Naive thymus-derived CD4-positive, alpha-beta T cell (primary cell): Measurements from ENCODE around the gene RNF169. TPM values are rescaled to one million over a fixed set of nuclear protein-coding genes. Genes with fewer than 3 reads are reported as not detected.
"Not testable (repeated sequence)": the region's sequence is repeated elsewhere in the genome, so short reads cannot be mapped to it uniquely, and the experiment has no call there.

Experiments used
- ATAC-seq: fragments of 150-1000 bp; cut with Tn5 transposase; 2 replicates; pipeline ENCODE4 v1.10.0; 2021; ENCODE audit warnings: mild to moderate bottlenecking, moderate library complexity
- CTCF ChIA-PET: fragments of 350-600 bp; sonication (Branson Sonifier 250); formaldehyde crosslinking; loops from one replicate; lab custom pipeline; 2021; ENCODE audit warnings: antibody characterized with exemption; lab: Charles Lee
- POLR2A ChIA-PET: fragments of 350-600 bp; sonication (Branson Sonifier 250); formaldehyde crosslinking; loops from one replicate; lab custom pipeline; 2021; ENCODE audit warnings: antibody characterized with exemption, inconsistent platforms; lab: Charles Lee
- DNase-seq, 9 donors: peaks; one replicate each; pipeline versions ENCODE4 v3.0.0 to v3.0.0-alpha.2; 2020 to 2022; ENCODE audit warnings: mixed read lengths in 1 of 9
- H3K27ac ChIP-seq: one replicate; pipeline ENCODE4 v1.7.0; 2013; ENCODE audit warnings: mild to moderate bottlenecking, low read depth, low read length, moderate library complexity
- H3K27me3 ChIP-seq, 2 donors: one replicate each; pipeline ENCODE4 v1.7.0; 2013; ENCODE audit warnings: low read length in 2 of 2, mild to moderate bottlenecking in 2 of 2, moderate library complexity in 2 of 2; ENCODE audit not compliant: control insufficient read depth in 2 of 2, insufficient read depth in 2 of 2
- H3K36me3 ChIP-seq, 3 experiments: 1 replicate in 2 of 3; 2 replicates in 1 of 3; pipeline ENCODE4 v1.7.0; 2013; ENCODE audit warnings: low read length in 3 of 3, mild to moderate bottlenecking in 3 of 3, moderate library complexity in 1 of 3; ENCODE audit not compliant: insufficient read depth in 3 of 3, control insufficient read depth in 2 of 3
- H3K4me1 ChIP-seq, 2 donors: one replicate each; pipeline ENCODE4 v1.7.0; 2013; ENCODE audit warnings: low read length in 2 of 2, mild to moderate bottlenecking in 2 of 2, moderate library complexity in 1 of 2; ENCODE audit not compliant: control insufficient read depth in 2 of 2, insufficient read depth in 2 of 2
- H3K4me3 ChIP-seq: 2 replicates; pipeline ENCODE4 v1.7.0; 2013; ENCODE audit warnings: mild to moderate bottlenecking, low read length
- H3K9me3 ChIP-seq, 3 experiments: 1 replicate in 2 of 3; 2 replicates in 1 of 3; pipeline ENCODE4 v1.7.0; 2013; ENCODE audit warnings: low read length in 3 of 3; ENCODE audit not compliant: control insufficient read depth in 2 of 3
- H3K27ac Mint-ChIP-seq, 9 donors: one replicate each; pipeline ENCODE4 v1.8.0; 2020 to 2022; ENCODE audit warnings: mixed read lengths in 9 of 9, mild to moderate bottlenecking in 8 of 9, moderate library complexity in 5 of 9, inconsistent platforms in 2 of 9
- H3K27me3 Mint-ChIP-seq, 5 donors: one replicate each; pipeline ENCODE4 v1.8.0; 2021 to 2022; ENCODE audit warnings: mixed read lengths in 5 of 5, mild to moderate bottlenecking in 1 of 5
- H3K36me3 Mint-ChIP-seq, 5 donors: one replicate each; pipeline ENCODE4 v1.8.0; 2020 to 2022; ENCODE audit warnings: mixed read lengths in 5 of 5, mild to moderate bottlenecking in 3 of 5, inconsistent platforms in 1 of 5
- H3K4me1 Mint-ChIP-seq, 7 donors: one replicate each; pipeline ENCODE4 v1.8.0; 2020 to 2022; ENCODE audit warnings: mixed read lengths in 7 of 7, mild to moderate bottlenecking in 3 of 7, inconsistent platforms in 1 of 7
- H3K4me3 Mint-ChIP-seq, 10 donors: one replicate each; pipeline ENCODE4 v1.8.0; 2020 to 2022; ENCODE audit warnings: mild to moderate bottlenecking in 10 of 10, mixed read lengths in 10 of 10, moderate library complexity in 6 of 10, inconsistent platforms in 2 of 10
- H3K9me3 Mint-ChIP-seq, 11 donors: one replicate each; pipeline ENCODE4 v1.8.0; 2020 to 2022; ENCODE audit warnings: mixed read lengths in 11 of 11, mild to moderate bottlenecking in 4 of 11, inconsistent platforms in 1 of 11, moderate library complexity in 1 of 11
- intact Hi-C, 2 donors: fragments of 100-400 bp; cut with micrococcal nuclease; formaldehyde crosslinking; loops; one replicate each; pipeline ENCODE4 v1.15.1; 2023
- polyA plus RNA-seq, 2 donors: library from polyadenylated mRNA; unstranded; fragments of 300-500 nt; fragmentation: Illumina TruSeq; gene quantifications; one replicate each; pipeline ENCODE4 v1.2.3, GENCODE V29; 2021
- total RNA-seq, 6 experiments: library from RNA in 5 of 6; stranded (reverse) in 5 of 6; gene quantifications; 1 replicate in 5 of 6; 2 replicates in 1 of 6; pipeline ENCODE4 v1.2.3 and lab custom pipeline; 2021 to 2026

The RNF169 gene
- total and polyA plus RNA-seq, 7 experiments from 2014 or later, result 1.1 to 25.5 (median 19.0) TPM

GRCh38 chr11:74755395-74755995, 6.8 kb downstream of the RNF169 start:
- Mint-ChIP-seq H3K36me3 (peaks cover 4 to 12% (median 9%) of the 10 kb centered on the region in 5 donors), H3K9me3 (peaks cover 0 to 11% (median 5%) of the 10 kb centered on the region in 11 donors), H3K4me1 (peaks cover 14 to 41% (median 33%) of the 10 kb centered on the region in 7 donors), H3K27ac (peak overlapping the region in 2 of 9 donors; percentile 8 to 12), H3K27me3 (no peaks in the 10 kb centered on the region), H3K4me3 (no peak overlapping the region)
- no peak overlapping the region for H3K4me3 ChIP-seq
- intact Hi-C loops, result no loop called here
- H3K4me1 ChIP-seq, result peaks cover 0 to 6% of the 10 kb centered on the region in 2 donors
- H3K36me3 ChIP-seq, result no peaks in the 10 kb centered on the region
- ChIA-PET POLR2A (interaction anchor here (0.7 kb wide), 1 partner anchor 1152 kb away, joined by 3 read pairs; no protein-coding TSS in a partner anchor), CTCF (interaction anchor here (1.2 kb wide), 1 partner anchor 16 kb away, joined by 3 read pairs; no protein-coding TSS in a partner anchor)
- no peaks in the 10 kb centered on the region for H3K27me3 ChIP-seq
- no peak for DNase-seq
- no peak overlapping the region for H3K27ac ChIP-seq
- H3K9me3 ChIP-seq, result no peaks in the 10 kb centered on the region
- ATAC-seq, result no peak

GRCh38 chr11:74756571-74756970, 7.9 kb downstream of the RNF169 start:
- no peaks in the 10 kb centered on the region for H3K36me3 ChIP-seq
- Mint-ChIP-seq H3K4me3 (no peak overlapping the region), H3K27ac (no peak overlapping the region), H3K9me3 (peaks cover 0 to 11% (median 5%) of the 10 kb centered on the region in 11 donors), H3K4me1 (peaks cover 9 to 33% (median 26%) of the 10 kb centered on the region in 7 donors), H3K36me3 (peaks cover 4 to 12% (median 9%) of the 10 kb centered on the region in 5 donors), H3K27me3 (no peaks in the 10 kb centered on the region)
- H3K4me3 ChIP-seq, result no peak overlapping the region
- no peak for ATAC-seq
- H3K27ac ChIP-seq, result no peak overlapping the region
- no peaks in the 10 kb centered on the region for H3K27me3 ChIP-seq
- no peaks in the 10 kb centered on the region for H3K9me3 ChIP-seq
- no peak for DNase-seq
- ChIA-PET POLR2A (interaction anchor here (0.7 kb wide), 1 partner anchor 1151 kb away, joined by 3 read pairs; no protein-coding TSS in a partner anchor), CTCF (no interaction called here)
- no peaks in the 10 kb centered on the region for H3K4me1 ChIP-seq
- intact Hi-C loops, result no loop called here

DNA sequence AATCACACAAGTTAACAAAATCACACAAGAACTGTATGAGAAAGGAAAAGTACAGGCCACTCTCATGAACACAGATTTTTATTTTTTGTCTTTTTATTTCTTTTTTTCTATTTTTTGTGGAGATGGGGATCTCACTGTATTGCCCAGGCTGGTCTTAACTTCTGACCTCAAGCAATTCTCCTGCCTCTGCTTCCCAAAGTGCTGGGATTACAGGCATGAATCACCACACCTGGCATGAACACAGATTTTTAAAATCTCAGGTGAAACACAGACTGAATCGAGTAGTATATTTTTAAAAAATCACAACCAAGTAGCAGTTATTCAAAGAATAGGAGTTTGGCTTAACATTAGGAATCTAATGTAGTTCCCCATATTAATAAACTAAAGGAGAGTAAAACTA, 18.3 kb downstream of the RNF169 start:
- Mint-ChIP-seq H3K9me3 (peaks cover 0 to 5% (median 0%) of the 10 kb centered on the region in 11 donors), H3K27me3 (no peaks in the 10 kb centered on the region), H3K4me1 (peaks cover 17 to 73% (median 50%) of the 10 kb centered on the region in 7 donors), H3K36me3 (peaks cover 0 to 30% (median 28%) of the 10 kb centered on the region in 5 donors), H3K27ac (no peak overlapping the region), H3K4me3 (no peak overlapping the region)
- ChIA-PET POLR2A (no interaction called here), CTCF (no interaction called here)
- Histone ChIP-seq H3K4me1 (peaks cover 0 to 17% of the 10 kb centered on the region in 2 donors), H3K4me3 (no peak overlapping the region), H3K27me3 (no peaks in the 10 kb centered on the region), H3K36me3 (no peaks in the 10 kb centered on the region), H3K9me3 (no peaks in the 10 kb centered on the region), H3K27ac (no peak overlapping the region)
- ATAC-seq (no peak), DNase-seq (no peak)
- intact Hi-C loops, result no loop called here

DNA sequence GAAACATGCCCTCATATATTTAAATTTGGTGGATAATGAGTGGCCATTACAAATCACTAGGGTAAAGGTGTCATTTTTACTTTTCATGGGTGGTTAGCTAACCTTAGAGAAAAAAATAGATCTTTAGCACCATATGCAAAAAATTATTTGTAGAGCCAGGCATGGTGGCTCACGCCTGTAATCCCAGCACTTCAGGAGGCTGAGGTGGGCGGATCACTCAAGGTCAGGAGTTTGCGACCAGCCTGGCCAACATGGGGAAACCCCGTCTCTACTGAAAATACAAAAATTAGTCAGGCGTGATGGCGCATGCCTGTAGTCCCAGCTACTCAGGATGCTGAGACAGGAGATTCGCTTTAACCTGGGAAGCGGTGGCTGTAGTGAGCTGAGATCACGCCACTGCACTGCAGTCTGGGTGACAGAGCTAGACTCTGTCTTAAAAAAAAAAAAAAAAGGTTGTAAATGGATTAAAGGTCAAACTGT, 19.6 kb downstream of the RNF169 start:
- H3K9me3 Mint-ChIP-seq, H3K9me3 ChIP-seq, H3K27ac Mint-ChIP-seq, H3K36me3 ChIP-seq, H3K27me3 ChIP-seq, H3K27ac ChIP-seq, H3K4me3 Mint-ChIP-seq, CTCF ChIA-PET, intact Hi-C loops, ATAC-seq, H3K27me3 Mint-ChIP-seq, H3K4me3 ChIP-seq, POLR2A ChIA-PET: not testable (repeated sequence)
- peaks cover 14 to 71% (median 48%) of the 10 kb centered on the region in 7 donors for H3K4me1 Mint-ChIP-seq
- peaks cover 0 to 17% of the 10 kb centered on the region in 2 donors for H3K4me1 ChIP-seq
- peaks cover 0 to 20% (median 18%) of the 10 kb centered on the region in 5 donors for H3K36me3 Mint-ChIP-seq
- DNase-seq, result peak in 1 of 9 donors; percentile 34

GRCh38 chr11:74769055-74769707, 20.5 kb downstream of the RNF169 start:
- Mint-ChIP-seq H3K4me3 (no peak overlapping the region), H3K27me3 (no peaks in the 10 kb centered on the region), H3K27ac (peak overlapping the region in 1 of 9 donors; percentile 28), H3K9me3 (no peaks in the 10 kb centered on the region), H3K4me1 (peaks cover 14 to 68% (median 46%) of the 10 kb centered on the region in 7 donors), H3K36me3 (peaks cover 0 to 10% (median 9%) of the 10 kb centered on the region in 5 donors)
- ChIA-PET POLR2A (no interaction called here), CTCF (no interaction called here)
- no peak for ATAC-seq
- no peak for DNase-seq
- intact Hi-C loops, result no loop called here
- H3K9me3 ChIP-seq, result no peaks in the 10 kb centered on the region
- H3K27me3 ChIP-seq, result no peaks in the 10 kb centered on the region
- H3K4me1 ChIP-seq, result peaks cover 0 to 17% of the 10 kb centered on the region in 2 donors
- no peak overlapping the region for H3K27ac ChIP-seq
- H3K36me3 ChIP-seq, result no peaks in the 10 kb centered on the region
- no peak overlapping the region for H3K4me3 ChIP-seq

DNA sequence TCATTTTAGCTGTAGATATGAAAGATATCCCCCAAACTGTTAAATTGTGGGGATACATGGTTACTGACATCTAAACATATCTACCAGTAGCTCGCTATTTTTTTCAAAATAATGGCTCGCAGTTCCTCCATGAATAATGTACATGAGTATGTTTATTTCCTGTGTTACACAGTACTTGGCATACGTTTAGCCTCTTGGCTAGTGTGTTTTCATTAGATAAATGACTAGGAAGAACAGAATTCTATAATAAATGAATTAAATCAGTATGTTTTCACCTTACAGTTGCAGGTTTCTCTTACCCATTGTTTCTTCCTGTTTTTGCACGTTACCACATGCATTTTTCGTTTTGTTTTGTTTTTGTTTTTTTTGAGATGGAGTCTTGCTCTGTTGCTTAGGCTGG, 21.8 kb downstream of the RNF169 start:
- POLR2A ChIA-PET, result no interaction called here
- H3K4me1 ChIP-seq, result peaks cover 0 to 17% of the 10 kb centered on the region in 2 donors
- Mint-ChIP-seq H3K36me3 (peaks cover 0 to 15% (median 13%) of the 10 kb centered on the region in 5 donors), H3K4me1 (peaks cover 19 to 69% (median 54%) of the 10 kb centered on the region in 7 donors), H3K27ac (no peak overlapping the region), H3K9me3 (no peaks in the 10 kb centered on the region), H3K4me3 (no peak overlapping the region), H3K27me3 (no peaks in the 10 kb centered on the region)
- H3K9me3 ChIP-seq, result no peaks in the 10 kb centered on the region
- H3K27ac ChIP-seq, result no peak overlapping the region
- DNase-seq, result no peak
- CTCF ChIA-PET, result no interaction called here
- H3K36me3 ChIP-seq, result no peaks in the 10 kb centered on the region
- H3K4me3 ChIP-seq, result no peak overlapping the region
- peak; percentile 24 for ATAC-seq
- H3K27me3 ChIP-seq, result no peaks in the 10 kb centered on the region
- intact Hi-C loops, result no loop called here
